ENCODE results near the gene MPHOSPH9. TPM values are rescaled to one million over a fixed set of nuclear protein-coding genes. Genes with fewer than 3 reads are reported as not detected.

The MPHOSPH9 gene
- total and polyA plus RNA-seq, 10 donors: 7.1 to 97.3 (median 40.0) TPM

DNA sequence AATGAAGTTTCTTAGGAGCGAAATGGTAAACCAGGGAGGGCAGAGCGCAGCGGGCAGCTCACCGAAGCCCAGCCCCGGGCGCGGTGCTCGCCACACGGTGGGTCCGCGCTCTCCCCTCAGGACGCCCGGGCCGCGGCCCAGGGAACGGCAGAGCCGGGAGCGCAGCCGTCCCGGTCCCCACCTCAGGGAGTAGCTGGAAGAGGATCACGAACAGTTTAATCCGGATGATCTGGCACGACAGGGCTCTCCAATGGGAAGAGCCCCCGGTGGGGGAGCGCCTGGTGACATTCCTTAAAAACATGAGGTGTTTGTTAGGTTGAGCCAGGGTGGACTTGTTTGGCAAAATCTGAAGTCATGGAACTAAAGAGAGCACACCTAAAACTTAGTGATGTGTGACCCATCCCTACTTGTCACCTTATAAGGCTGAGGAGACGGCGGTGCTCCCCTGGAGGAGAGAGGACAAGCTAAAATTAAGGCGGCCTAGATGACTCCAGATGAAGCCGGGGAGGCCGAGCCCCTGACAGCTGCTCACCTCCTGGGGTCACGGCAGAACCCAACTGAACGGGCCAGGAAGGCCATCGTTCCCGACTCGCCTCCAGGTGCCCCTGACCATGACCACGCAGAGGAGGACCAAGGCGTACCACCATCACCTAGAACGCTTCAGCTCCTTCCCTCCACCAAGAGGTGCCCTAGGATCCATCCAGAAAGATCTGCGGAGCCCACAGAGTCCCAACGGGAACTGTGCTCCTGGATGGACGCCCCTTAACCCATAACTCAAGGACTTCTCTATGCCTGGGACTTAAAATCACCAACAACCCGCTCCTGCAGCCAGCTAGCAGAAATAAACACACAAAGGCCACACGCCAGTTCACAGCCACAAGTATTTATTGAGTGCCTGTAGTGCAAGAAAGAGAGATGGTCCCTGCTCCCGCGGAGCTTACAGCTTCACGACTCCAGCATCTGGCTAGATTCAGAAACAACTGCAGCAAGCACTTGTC, 81.2 kb downstream of the MPHOSPH9 start:
- H3K36me3 ChIP-seq: peaks cover 0 to 31% (median 6%) of the 10 kb centered on the region in 6 donors
- DNase-seq: no peak
- no peaks in the 10 kb centered on the region for H3K9me3 ChIP-seq
- intact Hi-C loops (cut with DNase I; ENCODE audit: low total_unique reads): loop anchor here (10.0 kb wide), 1 partner anchor 107 kb away; no protein-coding TSS in a partner anchor
- peaks cover 0 to 17% (median 0%) of the 10 kb centered on the region in 7 donors for H3K27me3 ChIP-seq (replicated peaks in 1 of 7)
- peak overlapping the region; percentile 49 to 74 (median 64) for H3K4me3 ChIP-seq
- H3K27ac ChIP-seq: peak overlapping the region; percentile 60 to 84 (median 80)
- no peak for TF ChIP-seq POLR2A (IDR thresholded peaks at IDR 0.05)
- TF ChIP-seq, protein P1, sequence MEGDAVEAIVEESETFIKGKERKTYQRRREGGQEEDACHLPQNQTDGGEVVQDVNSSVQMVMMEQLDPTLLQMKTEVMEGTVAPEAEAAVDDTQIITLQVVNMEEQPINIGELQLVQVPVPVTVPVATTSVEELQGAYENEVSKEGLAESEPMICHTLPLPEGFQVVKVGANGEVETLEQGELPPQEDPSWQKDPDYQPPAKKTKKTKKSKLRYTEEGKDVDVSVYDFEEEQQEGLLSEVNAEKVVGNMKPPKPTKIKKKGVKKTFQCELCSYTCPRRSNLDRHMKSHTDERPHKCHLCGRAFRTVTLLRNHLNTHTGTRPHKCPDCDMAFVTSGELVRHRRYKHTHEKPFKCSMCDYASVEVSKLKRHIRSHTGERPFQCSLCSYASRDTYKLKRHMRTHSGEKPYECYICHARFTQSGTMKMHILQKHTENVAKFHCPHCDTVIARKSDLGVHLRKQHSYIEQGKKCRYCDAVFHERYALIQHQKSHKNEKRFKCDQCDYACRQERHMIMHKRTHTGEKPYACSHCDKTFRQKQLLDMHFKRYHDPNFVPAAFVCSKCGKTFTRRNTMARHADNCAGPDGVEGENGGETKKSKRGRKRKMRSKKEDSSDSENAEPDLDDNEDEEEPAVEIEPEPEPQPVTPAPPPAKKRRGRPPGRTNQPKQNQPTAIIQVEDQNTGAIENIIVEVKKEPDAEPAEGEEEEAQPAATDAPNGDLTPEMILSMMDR (IDR thresholded peaks at IDR 0.05 in 8 of 11, conservative IDR thresholded peaks at IDR 0.05 in 3 of 11): peak in 1 of 11 experiments; percentile 8
- peak in 1 of 3 donors; percentile 31 for TF ChIP-seq POLR2AphosphoS5 (IDR thresholded peaks at IDR 0.05)
- WGBS, 5 donors: 43 to 57% (median 45%) methylated on average over 37 to 46 of the region's 46 CpGs
- peaks cover 19 to 49% (median 31%) of the 10 kb centered on the region in 6 donors for H3K4me1 ChIP-seq

- intact Hi-C loops (cut with DNase I; ENCODE audit: low total_unique reads): loop anchor here (10.0 kb wide), 1 partner anchor 106 kb away; no protein-coding TSS in a partner anchor
- Histone ChIP-seq H3K9me3 (no peaks in the 10 kb centered on the region), H3K4me3 (peak within 1 kb of the TSS; percentile 49 to 74 (median 64)), H3K27me3 (replicated peaks in 1 of 7) (peaks cover 0 to 17% (median 0%) of the 10 kb centered on the region in 7 donors), H3K27ac (peak within 1 kb of the TSS; percentile 60 to 84 (median 80)), H3K36me3 (peaks cover 0 to 22% (median 0%) of the 10 kb centered on the region in 6 donors), H3K4me1 (peaks cover 19 to 51% (median 31%) of the 10 kb centered on the region in 6 donors)
- WGBS, 5 donors: 0 to 1% (median 0%) methylated on average over 34 to 119 of the region's 119 CpGs; no CpG with 5 or more reads in 1 of the 5 donors
- peak; percentile 91 for DNase-seq
- TF ChIP-seq POLR2AphosphoS5 (IDR thresholded peaks at IDR 0.05) (peak in 2 of 3 donors; percentile 34 to 40), POLR2A (IDR thresholded peaks at IDR 0.05) (no peak)
- TF ChIP-seq, protein P1 (IDR thresholded peaks at IDR 0.05 in 8 of 11, conservative IDR thresholded peaks at IDR 0.05 in 3 of 11): peak in 4 of 11 experiments; percentile 12 to 35 (median 18)
These were observed 82.0 kb downstream of the MPHOSPH9 start, which contains the start of gene PITPNM2 for GRCh38 chr12:123150744-123151456. Gene PITPNM2, minus strand, starts transcription at chr12:123151090. Its CDS starts 116,500 bp downstream, at chr12:123034590.

DNA sequence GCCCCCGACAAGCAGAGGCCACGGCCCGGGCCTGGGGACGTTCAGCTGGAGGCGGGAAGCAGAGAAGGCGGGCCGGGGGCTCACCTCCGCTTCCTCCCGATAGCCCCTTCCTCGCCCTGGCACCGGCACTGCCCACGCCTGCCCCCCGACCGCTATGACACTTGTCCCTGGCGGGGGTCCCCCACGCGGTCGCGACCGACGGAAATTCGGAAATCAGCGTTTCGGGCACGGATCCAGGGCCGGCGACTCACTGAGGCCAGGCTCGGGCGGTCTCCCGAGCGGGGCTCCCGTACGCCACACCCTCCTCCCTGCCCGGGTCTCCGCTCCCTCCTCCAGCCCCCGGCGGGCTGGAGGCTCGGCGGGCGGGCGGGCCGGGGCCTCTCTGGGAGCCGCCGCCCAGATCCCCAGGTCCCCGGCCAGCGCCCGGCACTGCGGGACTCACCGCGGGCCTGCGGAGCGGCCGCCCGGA, 82.6 kb downstream of the MPHOSPH9 start:
- Histone ChIP-seq H3K27me3 (replicated peaks in 1 of 7) (peaks cover 0 to 17% (median 0%) of the 10 kb centered on the region in 7 donors), H3K9me3 (no peaks in the 10 kb centered on the region), H3K4me1 (peaks cover 19 to 51% (median 31%) of the 10 kb centered on the region in 6 donors), H3K36me3 (peaks cover 0 to 16% (median 0%) of the 10 kb centered on the region in 6 donors), H3K4me3 (peak overlapping the region; percentile 40 to 74 (median 50)), H3K27ac (peak overlapping the region in 6 of 8 donors; percentile 48 to 80 (median 70))
- peak; percentile 80 for DNase-seq
- intact Hi-C loops (cut with DNase I; ENCODE audit: low total_unique reads): loop anchor here (10.0 kb wide), 1 partner anchor 106 kb away; no protein-coding TSS in a partner anchor
- TF ChIP-seq, protein P1 (IDR thresholded peaks at IDR 0.05 in 8 of 11, conservative IDR thresholded peaks at IDR 0.05 in 3 of 11): no peak
- TF ChIP-seq POLR2AphosphoS5 (IDR thresholded peaks at IDR 0.05) (no peak), POLR2A (IDR thresholded peaks at IDR 0.05) (no peak)
- WGBS, 5 donors: 0 to 19% (median 2%) methylated on average over 8 to 54 of the region's 54 CpGs

All from spleen (tissue), 11 donors.